ENCODE measurements around the gene HYAL3. TPM values are rescaled to one million over a fixed set of nuclear protein-coding genes. Genes with fewer than 3 reads are reported as not detected.

The HYAL3 gene
- total and polyA plus RNA-seq, 2 of the 8 experiments (the other 6 are each of a cell fraction or from before 2014, with no cell fraction given) = 3.2 to 12.2 TPM

DNA sequence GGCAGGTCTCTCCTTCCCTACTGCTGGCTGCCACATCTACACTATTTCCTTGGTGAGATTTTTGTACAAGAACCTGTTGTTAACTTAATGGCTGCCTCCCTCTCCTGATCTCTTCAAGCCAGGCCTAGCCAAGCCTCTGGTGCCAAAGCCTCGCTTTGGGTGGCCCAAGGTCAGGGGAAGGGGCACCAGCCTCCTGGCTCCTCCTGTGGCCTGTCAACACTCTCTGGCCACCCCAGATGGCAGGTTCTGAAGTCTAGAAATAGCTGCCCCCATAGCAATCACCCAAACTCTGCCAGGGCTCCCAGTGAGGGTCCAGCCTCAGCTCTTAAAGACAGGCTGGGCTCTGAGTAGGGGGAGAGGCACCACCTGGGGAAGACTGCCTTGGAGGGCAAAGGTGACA is 11.9 kb downstream of the HYAL3 start:
- DNase-seq (ENCODE audit: low read depth in 1 of 2, low spot score in 2 of 2) (no peak), FAIRE-seq (no peak)
- H4K8ac ChIP-seq (ENCODE audit: extremely low read depth, insufficient read depth, low read length) = no peak overlapping the region
- no peak overlapping the region for H4K91ac ChIP-seq (replicated peaks; ENCODE audit: insufficient read length, low read length)
- H3K4ac ChIP-seq (replicated peaks; ENCODE audit: insufficient read length, low read depth, low read length) = no peak overlapping the region
- WGBS, 2 experiments (ENCODE audit: extremely low coverage in 1 of 2, insufficient coverage in 1 of 2, insufficient read length in 1 of 2, insufficient replicate concordance in 2 of 2, low coverage in 1 of 2, low lambda C conversion rate in 2 of 2, missing lambda C conversion rate in 1 of 2) = 75% methylated on average over 1 of the region's 1 CpG; no CpG with 5 or more reads in 1 of the 2 experiments
- no peak overlapping the region for H2BK120ac ChIP-seq (replicated peaks; ENCODE audit: low read depth, low read length)
- H3K18ac ChIP-seq (ENCODE audit: extremely low read depth, low read length) = no peak overlapping the region
- H3K27me3 ChIP-seq (replicated peaks in 1 of 4; ENCODE audit: control insufficient read depth in 3 of 4, extremely low read depth in 1 of 4, insufficient read depth in 3 of 4, low read length in 3 of 4) = no peaks in the 10 kb centered on the region; a peak in 1 of 7 replicates
- H3K4me2 ChIP-seq (ENCODE audit: insufficient read depth in 1 of 2, low read depth in 2 of 2, low read length in 2 of 2) = no peak overlapping the region
- no peak overlapping the region for H3K4me3 ChIP-seq (ENCODE audit: extremely low read depth in 1 of 4, insufficient read depth in 2 of 4, low read depth in 3 of 4, low read length in 4 of 4)
- ChIA-PET CTCF (ENCODE audit: partially characterized antibody) (interaction anchor here (0.8 to 2.0 kb wide), 5 partner anchors 8 to 95 kb away, joined by 3 to 7 read pairs (median 5); no protein-coding TSS in a partner anchor), POLR2A (ENCODE audit: partially characterized antibody) (interaction anchor here (0.7 to 6.8 kb wide), 4 partner anchors 8 to 46 kb away, joined by 3 to 122 read pairs (median 3); partner anchors contain the start of gene LSMEM2)
- no peaks in the 10 kb centered on the region for H3K9me3 ChIP-seq (ENCODE audit: insufficient read depth in 2 of 2, low read depth in 1 of 2, low read length in 1 of 2)
- no peak overlapping the region for H3K27ac ChIP-seq (ENCODE audit: low read depth, low read length)
- no peak overlapping the region for H3K14ac ChIP-seq (ENCODE audit: insufficient read length)
- H3K79me2 ChIP-seq (ENCODE audit: control insufficient read depth in 1 of 2, insufficient read depth in 2 of 2, low read length in 2 of 2) = peaks cover 0 to 15% of the 10 kb centered on the region in 2 experiments; a peak in 3 of 4 replicates
- peaks cover 7% of the 10 kb centered on the region for H3K23me2 ChIP-seq (ENCODE audit: low read depth, low read length)
- no peak overlapping the region for H2BK20ac ChIP-seq (ENCODE audit: low read length)
- H3K56ac ChIP-seq (replicated peaks; ENCODE audit: insufficient read length, low read depth, low read length) = no peak overlapping the region
- no peak overlapping the region for H3K9ac ChIP-seq (replicated peaks in 1 of 4; ENCODE audit: extremely low read depth in 1 of 4, low read depth in 3 of 4, low read length in 3 of 4)
- peaks cover 16 to 29% (median 22%) of the 10 kb centered on the region in 4 experiments for H3K36me3 ChIP-seq (ENCODE audit: control insufficient read depth in 2 of 4, insufficient read depth in 4 of 4, low read length in 3 of 4)
- H2BK12ac ChIP-seq (ENCODE audit: low read depth, low read length) = no peak overlapping the region
- H2BK15ac ChIP-seq (ENCODE audit: low read length) = no peak overlapping the region
- H2BK5ac ChIP-seq (ENCODE audit: low read depth, low read length) = no peak overlapping the region
- H3K79me1 ChIP-seq (ENCODE audit: low read depth, low read length) = peaks cover 8% of the 10 kb centered on the region; the same call in 1 of the 2 replicates
- peaks cover 0 to 13% of the 10 kb centered on the region in 2 experiments for H4K20me1 ChIP-seq (replicated peaks in 1 of 2; ENCODE audit: control insufficient read depth in 1 of 2, insufficient read depth in 2 of 2, low read length in 2 of 2)
- TF ChIP-seq KDM1A (IDR thresholded peaks at IDR 0.05; ENCODE audit: borderline replicate concordance, low read length) = no peak
- TF ChIP-seq EZH2 (IDR thresholded peaks at IDR 0.05; ENCODE audit: low read depth, low read length, severe bottlenecking) = no peak
- H4K5ac ChIP-seq (ENCODE audit: insufficient read length, low read depth, low read length) = no peak overlapping the region
- no peak overlapping the region for H3K23ac ChIP-seq (ENCODE audit: insufficient read length)
- H2AFZ ChIP-seq (ENCODE audit: low read length) = no peak overlapping the region
- H2AK5ac ChIP-seq (ENCODE audit: low read depth, low read length) = no peak overlapping the region
- peaks cover 0 to 4% (median 2%) of the 10 kb centered on the region in 4 experiments; a peak in 4 of 7 replicates for H3K4me1 ChIP-seq (replicated peaks in 1 of 4; ENCODE audit: control insufficient read depth in 3 of 4, insufficient read depth in 4 of 4, low read length in 3 of 4)

Data from H1 (cell line).